Erythroblast (primary cell): Measurements from ENCODE around the gene RERE.
A peak's percentile ranks its signal among the peaks of the same experiment; 100 is the strongest.

Experiments used
- DNase-seq, 2 experiments: peaks; one replicate each; lab custom pipeline; 2025; lab: John Stamatoyannopoulos, UW
- GATA1 ChIP-seq: IDR thresholded peaks from 2 replicates; pipeline ENCODE4 v1.6.1; 2011; ENCODE audit warnings: low read depth, mild to moderate bottlenecking, control low read depth, low read length, moderate library complexity
- POLR2A ChIP-seq: IDR thresholded peaks from 2 replicates; pipeline ENCODE4 v1.6.1; 2011; ENCODE audit warnings: mild to moderate bottlenecking, low read length

RERE gene

GRCh38 chr1:8684590-8684989 lies 132.8 kb downstream of the RERE start:
- TF ChIP-seq POLR2A (no peak), GATA1 (no peak)
- no peak for DNase-seq

GRCh38 chr1:8682573-8682972 lies 134.9 kb downstream of the RERE start:
- no peak for DNase-seq
- no peak for TF ChIP-seq GATA1
- no peak for TF ChIP-seq POLR2A

DNA sequence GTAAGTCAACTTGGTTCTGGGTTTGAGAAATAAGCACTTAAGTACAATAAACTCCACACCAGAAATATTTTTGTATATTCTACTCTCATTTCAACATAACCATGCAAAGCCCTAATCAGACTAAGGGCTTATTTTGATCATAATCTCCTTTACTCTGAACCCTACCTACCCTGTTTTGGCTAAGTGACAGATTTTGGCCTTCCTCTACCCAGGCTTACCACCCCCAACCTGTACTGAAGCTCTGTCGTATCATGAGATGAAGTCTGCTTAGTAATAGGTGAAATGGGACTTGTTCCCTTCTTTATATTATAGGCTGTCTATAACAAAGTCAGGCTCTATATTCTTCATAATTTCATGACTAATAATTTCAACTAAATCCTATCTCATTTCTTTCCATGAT lies 135.5 kb downstream of the RERE start:
- TF ChIP-seq GATA1: no peak
- TF ChIP-seq POLR2A: no peak
- no peak for DNase-seq

DNA sequence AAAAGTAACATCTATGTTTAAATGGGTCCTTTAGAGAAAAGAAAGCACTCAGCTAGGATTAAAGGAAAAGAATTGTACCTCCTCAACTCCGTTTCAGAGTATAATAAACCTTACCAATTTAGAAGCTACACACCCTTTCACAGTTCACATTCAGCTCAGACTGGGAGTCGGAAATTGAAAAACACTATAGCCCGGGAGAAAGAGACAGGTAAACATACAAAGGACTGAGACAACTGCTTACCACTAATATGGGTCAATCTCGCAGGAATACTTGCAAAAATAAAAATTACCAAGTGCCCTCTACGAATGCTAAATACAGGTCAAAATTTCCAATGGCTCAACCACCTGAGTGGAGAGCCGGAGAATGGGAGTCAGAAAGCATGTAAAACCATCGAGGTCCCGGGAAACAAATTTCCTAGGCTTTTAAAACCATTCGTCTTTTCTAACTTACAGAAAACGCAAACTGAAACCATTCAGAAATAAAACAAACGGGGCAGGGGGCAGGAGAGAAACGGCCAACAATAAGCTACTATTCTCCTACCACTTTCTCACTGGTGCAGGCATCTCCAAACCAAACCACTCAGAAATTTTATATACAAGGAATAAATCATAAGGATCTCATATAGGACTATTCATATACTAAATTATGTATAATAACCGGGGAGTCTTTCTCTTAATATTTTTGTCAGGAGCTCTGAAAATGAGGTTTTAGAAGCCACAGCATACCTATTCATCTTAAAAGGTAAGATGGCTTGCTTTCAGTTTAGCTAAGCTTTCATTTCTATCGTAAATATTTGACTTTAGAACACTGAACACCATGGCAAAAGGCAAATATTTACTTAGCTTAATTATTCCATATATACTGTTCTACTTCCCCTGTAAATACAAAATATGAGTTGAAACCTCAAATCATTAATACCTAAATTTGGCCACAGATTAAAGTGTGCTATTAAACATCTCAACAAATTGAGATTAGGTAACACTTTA lies 136.5 kb downstream of the RERE start:
- TF ChIP-seq GATA1 (no peak), POLR2A (no peak)
- no peak for DNase-seq

DNA sequence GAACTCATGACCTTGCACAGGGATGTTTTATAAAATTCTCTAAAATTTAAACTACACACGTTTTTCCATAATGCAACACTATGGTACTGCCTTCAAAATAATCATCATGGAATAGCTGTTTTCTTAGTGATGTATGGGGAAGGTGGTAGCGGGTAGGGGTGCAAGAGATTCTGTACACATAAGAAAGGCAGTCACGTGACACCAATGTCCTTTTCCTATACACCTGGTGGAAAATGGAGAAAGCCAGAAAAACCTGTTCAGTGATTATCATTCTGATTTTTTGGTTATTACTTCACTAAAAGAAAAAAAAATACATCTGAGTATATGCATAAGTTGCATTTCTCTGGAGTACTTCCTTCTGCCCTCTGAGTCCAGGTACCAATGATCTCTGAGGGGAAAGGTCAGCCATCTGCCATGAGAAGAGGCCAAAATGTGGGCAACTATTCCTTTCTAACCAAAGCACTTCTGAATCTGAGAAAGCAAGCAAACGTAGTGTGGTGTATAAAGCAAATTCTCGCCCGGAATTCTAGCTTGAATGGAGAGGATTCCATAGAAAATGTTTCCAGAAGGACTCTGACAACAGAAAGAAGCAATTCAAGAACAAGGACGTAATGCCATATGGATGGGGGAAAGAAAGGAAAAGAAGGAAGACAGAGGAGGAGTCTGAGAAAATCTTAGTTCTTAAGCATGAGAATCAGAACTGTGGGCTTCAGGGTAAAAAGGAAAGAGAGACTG lies 137.3 kb downstream of the RERE start:
- TF ChIP-seq GATA1: no peak
- no peak for TF ChIP-seq POLR2A
- DNase-seq: no peak

- TF ChIP-seq GATA1 (no peak), POLR2A (no peak)
Measured at GRCh38 chr1:8679395-8679800, 138.0 kb downstream of the RERE start.

DNA sequence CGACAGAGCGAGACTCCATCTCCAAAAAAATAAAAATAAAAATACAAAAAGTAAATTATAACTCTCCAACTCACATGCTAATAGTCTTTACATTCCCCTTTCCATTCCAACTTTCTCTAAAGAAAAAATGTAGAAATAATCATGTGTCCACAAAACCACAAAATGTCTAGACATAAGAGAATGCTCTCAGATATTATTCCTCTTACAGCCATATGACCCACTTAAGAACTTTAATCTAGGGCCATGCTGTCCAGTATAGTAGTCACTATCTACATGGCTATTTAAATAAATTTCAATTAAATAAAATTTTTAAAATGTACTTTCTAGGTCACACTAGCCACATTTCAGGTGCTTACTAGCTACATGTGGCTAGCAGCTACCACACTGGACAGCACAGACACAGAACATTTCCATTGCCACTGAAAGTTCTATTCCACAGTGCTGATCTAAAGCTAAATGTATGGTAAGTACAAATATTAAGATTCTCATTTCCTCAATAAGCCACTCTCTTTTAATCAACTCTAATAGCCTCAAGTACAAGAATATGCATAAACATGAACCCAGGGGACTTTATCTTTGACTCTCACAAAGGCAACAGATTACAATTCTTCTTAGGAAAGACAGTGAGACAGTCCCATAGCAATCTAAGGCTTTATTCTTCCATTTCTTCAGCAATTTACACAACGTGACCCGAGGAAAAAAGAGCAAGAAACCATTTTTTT lies 138.6 kb downstream of the RERE start:
- TF ChIP-seq GATA1 (no peak), POLR2A (no peak)
- DNase-seq: no peak

More at GRCh38 chr1:8679395-8679800, 138.0 kb downstream of the RERE start:
- peak in 1 of 2 experiments; percentile 6 for DNase-seq

- DNase-seq: no peak
- TF ChIP-seq GATA1: no peak
- TF ChIP-seq POLR2A: no peak
Measured at GRCh38 chr1:8677782-8678181, 139.7 kb downstream of the RERE start.

GRCh38 chr1:8676813-8677212 lies 140.6 kb downstream of the RERE start:
- TF ChIP-seq POLR2A (no peak), GATA1 (no peak)
- DNase-seq: no peak

DNA sequence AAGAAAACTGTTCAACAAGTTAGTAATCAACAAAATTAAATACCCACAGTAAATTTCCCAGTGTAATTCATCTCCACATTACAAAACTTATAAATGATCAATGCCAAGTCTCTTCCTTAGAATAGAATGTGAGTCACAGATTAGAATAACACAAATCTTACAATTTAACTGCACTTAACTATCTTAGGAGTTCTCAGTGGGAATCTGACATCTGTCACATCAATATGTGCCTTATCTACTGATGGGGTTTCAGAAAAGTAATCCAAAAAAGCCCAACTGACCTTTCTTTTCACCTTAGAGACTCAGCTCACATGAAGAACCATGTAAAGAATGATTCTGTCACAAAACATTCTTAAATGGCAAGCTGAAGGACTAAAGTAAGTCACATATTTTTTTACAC lies 141.4 kb downstream of the RERE start:
- DNase-seq: no peak
- TF ChIP-seq GATA1 (no peak), POLR2A (no peak)

GRCh38 chr1:8674912-8675311 lies 142.5 kb downstream of the RERE start:
- no peak for DNase-seq
- TF ChIP-seq GATA1 (no peak), POLR2A (no peak)

- TF ChIP-seq POLR2A (no peak), GATA1 (no peak)
- no peak for DNase-seq
Measured at GRCh38 chr1:8674481-8674880, 143.0 kb downstream of the RERE start.

DNA sequence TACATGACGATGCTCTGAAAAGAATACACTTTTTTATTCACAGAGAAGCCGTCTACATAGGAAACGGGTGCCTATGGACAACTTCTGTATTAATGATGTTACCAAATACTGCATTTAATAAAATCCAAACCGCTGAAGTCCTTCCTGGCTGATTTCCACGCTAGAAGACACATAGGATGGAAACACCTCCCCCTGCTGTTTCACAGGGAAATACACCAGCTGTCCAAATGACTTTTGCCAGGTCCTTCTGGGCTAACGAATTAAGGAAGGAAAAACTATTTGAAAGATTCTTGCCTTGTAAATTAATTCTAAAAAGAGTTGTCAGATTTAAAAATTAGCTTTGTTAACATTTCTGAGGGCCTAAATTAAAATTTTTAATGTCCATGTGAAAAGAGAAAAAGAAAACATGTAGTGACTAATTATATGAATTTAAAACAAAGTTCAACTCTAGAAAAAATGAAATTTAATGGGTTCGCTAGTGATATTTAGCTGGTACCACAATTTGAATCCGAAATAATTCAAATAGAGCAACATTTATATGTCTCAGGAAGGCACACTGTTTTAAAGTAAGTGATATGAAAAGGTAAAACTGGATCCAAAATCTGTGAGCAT lies 146.0 kb downstream of the RERE start:
- peak; percentile 59 to 68 for DNase-seq
- TF ChIP-seq GATA1 (no peak), POLR2A (no peak)

DNA sequence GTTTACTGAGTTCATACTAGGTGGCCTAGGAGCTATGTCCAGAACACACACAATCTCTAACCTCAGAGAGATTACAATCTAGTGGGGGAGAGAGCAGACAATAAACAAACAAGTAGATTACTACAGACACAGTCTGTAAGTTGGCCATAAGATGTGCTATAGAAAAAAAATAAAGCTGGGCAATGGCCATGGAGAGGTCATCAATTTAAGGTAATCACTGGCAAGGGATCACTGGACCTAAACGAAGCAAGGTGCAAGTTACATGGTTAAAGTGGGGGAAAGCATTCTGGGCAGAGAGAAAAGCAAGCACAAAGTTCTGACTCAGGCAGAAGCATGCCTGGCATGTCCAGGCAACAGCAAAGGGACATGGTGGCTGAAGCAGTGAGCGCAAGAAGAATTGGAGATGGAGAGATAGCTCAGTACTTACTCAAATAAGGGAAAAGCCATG lies 147.0 kb downstream of the RERE start:
- DNase-seq: no peak
- TF ChIP-seq POLR2A (no peak), GATA1 (no peak)
